H4 (cell line): Measurements from ENCODE around the gene TSPAN10. TPM values are rescaled to one million over a fixed set of nuclear protein-coding genes. Genes with fewer than 3 reads are reported as not detected.
"Not testable (repeated sequence)": the region's sequence is repeated elsewhere in the genome, so short reads cannot be mapped to it uniquely, and the experiment has no call there.

Experiments
- DNase-seq: peaks from one replicate; pipeline ENCODE4 v3.0.0-alpha.2; 2015; ENCODE audit warnings: low spot score
- total RNA-seq: library from RNA; depleted of rRNA; stranded (reverse); fragments of >200 nt; shearing (Covaris generic); gene quantifications from 2 replicates; pipeline ENCODE4 v1.2.3, GENCODE V29; 2014

Gene TSPAN10
- total RNA-seq, 1 experiment from 2014 or later, result 0.06 TPM

DNA sequence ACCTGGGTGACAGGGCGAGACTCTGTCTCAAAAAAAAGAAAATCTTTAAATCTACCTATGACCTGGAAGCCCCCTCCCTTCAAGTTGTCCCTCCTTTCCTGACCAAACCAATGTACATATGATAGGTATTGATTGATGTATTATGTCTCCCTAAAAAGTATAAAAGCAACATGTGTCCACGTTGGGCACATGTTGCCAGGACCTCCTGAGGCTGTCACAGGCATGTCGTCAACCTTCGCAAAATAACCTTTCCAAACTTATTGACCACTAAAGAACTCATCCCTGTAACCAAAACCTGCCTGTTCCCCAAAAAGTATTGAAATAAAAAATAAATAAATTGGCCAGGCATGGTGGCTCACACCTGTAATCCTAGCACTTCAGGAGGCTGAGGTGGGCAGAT is 25.0 kb downstream of the TSPAN10 start:
- DNase-seq, result no peak

DNA sequence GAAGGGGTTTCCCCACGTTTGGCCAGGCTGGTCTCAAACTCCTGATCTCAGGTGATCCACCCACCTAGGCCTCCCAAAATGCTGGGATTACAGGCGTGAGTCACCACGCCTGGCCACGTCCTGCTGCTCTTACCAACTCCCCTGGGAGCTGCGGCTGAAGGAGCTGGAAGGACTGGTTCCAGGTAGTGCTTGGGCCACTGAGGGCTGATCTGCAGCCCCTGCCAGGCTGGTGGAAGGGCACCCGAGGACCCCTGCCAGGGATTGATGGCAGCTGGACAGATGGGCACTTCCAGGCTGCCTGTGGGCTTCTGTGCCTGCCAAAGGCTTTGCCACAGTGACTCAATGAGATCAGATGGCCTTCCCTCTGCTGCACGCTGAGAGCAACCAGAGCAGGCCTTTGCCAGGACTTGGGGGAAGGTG is 27.1 kb downstream of the TSPAN10 start:
- no peak for DNase-seq

DNA sequence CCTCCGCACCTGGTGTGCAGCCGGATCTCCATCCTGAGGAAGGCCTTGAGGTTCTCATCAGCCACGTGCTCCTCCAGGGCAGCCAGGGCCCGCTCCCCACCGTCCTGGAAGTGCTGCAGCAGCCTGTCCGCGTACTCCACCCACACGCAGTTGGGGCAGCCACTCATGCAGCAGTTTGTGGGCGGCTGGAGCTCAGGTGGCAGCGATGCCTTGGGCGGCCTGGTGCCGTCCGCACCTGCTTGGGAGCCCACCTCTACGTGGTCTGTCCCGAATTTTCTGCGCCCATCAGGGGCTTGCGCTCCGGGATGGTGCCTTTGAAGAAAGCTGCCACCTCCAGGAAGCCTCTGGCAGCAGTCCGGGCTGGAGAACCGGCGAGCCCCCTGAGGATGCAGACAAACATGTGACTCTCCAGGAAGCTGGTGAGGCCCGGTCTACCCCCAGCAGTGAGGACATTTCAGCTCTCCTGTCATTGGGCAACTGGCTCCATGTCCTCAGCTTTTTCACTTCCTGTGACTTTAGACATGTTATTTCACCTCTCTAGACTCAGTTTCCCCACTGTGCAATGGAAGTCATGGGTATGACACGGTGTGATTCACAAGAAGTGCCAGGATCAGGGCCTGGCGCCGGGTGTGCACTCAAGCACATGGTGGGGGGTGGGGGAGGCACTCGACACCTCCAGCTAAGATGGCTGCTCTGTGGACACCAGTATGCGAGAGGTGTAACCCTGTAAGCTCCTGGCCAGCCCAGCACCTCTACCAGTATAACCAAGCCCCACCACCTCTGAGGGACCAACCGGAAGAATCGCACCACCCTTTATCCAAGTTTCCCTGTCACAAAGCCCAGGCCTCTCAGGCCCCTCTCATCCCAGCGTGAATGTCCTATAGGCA is 28.5 kb downstream of the TSPAN10 start:
- DNase-seq, result no peak

DNA sequence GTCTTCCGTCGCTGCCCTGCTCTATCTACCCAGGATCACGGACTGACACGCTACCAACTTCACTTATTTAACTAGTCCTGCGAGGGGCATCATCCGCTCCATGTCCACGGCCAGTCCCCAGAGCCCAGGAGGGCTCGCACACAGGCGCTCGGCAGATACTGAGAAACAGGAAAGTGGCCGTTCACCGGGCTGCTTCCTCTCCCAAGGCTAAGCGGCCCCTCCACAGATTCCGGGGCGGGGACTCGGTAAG is 29.0 kb downstream of the TSPAN10 start:
- DNase-seq, result no peak

DNA sequence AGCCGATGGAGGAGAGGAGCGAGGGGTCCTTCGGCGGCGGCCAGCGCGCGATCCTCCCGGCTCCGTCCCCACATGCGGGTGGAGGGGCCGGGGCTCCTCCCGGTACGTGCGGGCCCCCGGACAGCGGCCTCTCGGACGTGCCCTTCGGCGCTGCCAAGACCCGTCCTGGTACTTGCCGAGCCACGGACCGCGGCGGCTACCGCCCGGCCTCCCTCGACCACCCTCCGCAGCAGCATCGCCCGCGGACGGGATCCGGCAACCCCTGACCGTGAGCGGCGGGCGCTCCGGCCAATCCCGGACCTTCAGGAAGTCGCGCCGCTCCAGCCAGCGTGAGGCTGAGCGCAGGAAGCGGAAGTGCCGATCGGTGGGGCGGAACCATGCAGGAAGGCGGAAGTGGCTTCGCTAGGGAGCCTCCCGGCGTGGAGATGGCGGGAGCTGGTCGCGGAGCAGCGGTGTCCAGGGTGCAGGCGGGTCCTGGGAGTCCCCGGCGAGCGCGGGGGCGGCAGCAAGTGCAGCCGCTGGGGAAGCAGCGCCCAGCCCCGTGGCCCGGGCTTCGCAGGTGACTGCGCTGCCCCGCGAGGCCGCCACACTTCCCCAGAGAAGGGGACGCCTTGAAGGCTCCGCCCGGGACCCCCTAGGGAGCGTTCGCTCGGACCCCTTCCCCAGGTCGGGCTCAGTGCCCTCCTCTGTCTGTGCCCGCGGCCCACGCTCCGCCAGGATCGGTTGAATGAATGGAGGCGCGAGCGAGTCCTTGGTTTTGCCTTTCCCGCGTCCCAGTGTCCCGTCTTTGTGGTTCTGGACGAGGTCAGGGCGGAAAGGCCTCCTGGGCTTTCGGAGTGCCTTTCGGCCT is 29.6 kb downstream of the TSPAN10 start, which contains the start of the genes CCDC137 and OXLD1:
Gene CCDC137, plus strand, starts transcription at position 396 of the 850 bp plus-strand sequence. Its CDS starts 30 bp downstream, at position 426.
Gene OXLD1, minus strand, starts transcription at position 264 of the 850 bp plus-strand sequence. Its CDS starts 28 bp downstream, at position 236.
- DNase-seq, result peak; percentile 94

DNA sequence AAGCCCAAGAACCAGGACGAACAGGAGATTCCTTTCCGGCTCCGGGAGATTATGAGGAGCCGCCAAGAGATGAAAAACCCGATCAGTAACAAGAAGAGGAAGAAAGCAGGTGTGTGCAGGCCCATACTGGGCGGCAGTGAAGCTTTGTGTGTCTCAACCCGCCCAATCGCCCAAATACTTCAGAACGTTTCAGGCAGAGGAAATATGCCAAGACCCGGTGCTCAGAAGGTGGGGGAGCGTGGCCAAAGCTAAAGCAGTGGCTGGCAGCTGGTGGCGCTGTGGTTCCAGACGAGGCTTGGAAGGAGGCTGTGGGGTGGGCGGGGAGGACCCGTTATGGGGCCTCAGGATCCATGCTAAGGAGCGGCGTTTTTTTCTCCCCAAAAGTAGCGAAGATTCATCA is 30.8 kb downstream of the TSPAN10 start:
- DNase-seq, result no peak

DNA sequence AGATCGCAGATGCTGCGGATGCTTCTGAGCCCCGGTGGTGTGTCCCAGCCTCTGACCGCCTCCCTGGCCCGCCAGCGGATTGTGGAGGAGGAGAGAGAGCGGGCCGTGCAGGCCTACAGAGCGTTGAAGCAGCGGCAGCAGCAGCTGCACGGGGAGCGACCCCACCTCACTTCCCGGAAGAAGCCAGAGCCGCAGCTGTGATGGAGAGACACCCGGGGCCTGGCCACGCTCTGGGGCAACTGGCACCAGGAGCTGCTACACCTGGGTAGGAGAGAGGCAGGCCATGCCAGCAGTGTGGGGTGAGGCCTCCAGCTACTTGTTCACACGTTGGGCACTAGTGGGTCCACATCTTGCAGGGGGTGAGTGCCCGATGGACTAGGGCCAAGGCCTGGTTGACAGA is 35.5 kb downstream of the TSPAN10 start:
- no peak for DNase-seq

DNA sequence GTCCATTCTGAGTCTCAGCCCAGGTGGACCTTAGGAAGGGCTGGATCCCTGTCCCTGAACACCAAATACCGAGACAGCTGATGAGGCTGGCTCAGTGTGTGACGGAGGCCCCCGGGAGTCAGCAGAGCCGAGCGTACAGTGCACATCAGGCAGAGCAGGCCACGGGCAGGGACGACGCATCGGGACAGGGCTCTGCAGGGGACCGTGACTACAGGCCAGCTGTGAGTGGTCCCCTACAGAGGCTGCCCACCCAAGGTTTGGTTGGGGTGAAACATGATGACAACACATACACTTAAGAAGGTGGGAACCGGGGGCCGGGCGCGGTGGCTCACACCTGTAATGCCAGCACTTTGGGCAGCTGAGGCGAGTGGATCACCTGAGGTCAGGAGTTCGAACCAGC is 36.0 kb downstream of the TSPAN10 start:
- no peak for DNase-seq

DNA sequence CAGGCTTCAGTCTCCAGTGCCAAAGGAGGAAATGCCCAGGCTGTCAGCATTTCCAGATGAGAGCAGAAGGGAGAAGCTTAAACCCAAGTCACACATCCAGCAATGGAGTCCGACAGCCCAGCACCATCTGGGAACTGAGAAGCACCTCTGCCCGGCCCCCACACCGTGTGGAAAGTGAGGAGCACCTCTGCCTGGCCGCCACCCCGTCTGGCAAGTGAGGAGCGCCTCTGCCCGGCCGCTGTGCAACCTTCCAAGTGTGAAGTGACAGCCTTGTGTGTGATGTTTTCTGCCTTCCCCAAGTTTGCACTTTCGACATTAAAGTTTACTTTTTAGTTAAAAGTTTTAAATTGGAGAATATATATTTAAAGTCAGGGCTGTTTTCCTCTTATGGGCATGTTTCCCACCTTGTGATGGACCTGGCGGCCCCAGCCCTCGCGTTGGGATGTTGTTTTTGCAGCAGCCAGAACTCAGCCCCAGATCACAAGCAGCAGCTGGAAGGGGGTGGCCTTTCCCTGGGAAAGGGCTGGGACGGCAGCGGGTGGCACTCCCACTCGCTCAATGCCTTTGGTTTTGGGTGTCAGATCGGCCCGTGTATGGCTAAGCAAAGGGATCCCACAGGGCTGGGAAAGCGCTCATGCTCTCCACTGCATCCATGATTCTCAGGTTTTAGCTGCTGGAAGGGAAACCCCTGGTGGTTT is 36.7 kb downstream of the TSPAN10 start:
- no peak for DNase-seq

DNA sequence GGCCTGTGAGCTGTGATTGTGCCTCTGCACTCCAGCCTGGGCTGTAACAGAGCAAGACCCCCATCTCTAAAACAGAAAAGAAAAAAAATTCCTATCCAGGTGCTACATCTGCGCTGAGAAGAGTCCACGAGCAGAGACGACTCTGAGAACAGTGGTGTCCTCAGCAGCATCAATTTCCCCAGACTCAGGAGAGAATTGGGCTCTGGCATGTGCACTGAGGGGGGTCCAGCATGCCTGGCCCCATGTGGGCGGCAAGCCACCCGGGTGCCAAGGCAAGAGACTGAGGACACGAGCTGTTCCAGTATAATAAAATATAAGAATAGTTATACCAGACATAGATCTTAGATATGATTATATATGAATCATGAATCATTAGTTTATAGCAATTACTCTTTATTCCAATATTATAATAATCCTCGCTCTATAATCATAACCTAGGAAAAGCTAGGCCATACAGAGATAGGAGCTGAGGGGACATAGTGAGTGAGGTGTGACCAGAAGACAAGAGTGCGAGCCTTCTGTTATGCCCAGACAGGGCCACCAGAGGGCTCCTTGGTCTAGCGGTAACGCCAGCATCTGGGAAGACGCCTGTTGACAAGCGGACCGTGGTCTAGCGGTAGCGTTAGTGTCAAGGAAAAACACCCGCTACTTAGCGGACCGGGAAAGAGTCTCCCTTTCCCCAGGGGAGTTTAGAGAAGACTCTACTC is 38.7 kb downstream of the TSPAN10 start:
- DNase-seq, result not testable (repeated sequence)

DNA sequence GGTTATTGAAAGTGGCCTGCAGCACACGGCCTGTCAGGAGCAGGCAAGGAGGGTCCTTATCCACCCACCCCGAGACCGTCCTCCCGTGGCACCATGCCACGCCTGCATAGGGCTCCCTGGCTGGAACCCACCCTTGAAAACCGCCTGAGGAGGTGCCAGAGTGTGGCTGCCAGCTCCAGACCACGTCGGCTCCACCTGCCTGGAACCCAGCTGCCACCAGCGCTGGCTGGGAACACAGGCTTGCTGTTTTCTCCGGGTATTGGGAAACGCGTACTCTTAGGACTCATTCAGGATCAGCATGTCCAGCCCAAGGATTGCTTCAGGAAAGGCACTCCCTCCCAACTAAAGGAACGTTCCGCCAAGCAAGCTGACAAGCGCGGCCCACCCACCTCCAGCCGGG is 39.9 kb downstream of the TSPAN10 start:
- no peak for DNase-seq

DNA sequence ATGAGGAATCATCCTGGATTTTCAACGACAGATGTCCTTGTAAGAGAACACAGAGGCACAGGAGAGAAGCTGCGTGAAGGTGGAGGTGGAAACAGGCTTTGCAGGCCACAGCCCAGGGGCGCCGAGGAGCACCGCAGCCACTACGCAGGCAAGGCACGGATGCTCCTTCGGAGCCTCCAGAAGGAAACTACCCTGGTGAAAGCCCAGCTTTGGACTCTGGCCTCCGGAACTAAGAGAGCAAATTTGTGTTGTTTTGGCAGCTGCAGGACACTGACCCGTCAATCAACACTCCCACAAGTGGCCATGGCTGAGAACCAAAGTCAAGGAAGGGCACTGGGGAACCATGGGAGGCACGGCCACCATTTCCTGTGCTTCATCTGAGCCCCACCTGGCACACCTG is 43.2 kb downstream of the TSPAN10 start:
- DNase-seq, result no peak

DNA sequence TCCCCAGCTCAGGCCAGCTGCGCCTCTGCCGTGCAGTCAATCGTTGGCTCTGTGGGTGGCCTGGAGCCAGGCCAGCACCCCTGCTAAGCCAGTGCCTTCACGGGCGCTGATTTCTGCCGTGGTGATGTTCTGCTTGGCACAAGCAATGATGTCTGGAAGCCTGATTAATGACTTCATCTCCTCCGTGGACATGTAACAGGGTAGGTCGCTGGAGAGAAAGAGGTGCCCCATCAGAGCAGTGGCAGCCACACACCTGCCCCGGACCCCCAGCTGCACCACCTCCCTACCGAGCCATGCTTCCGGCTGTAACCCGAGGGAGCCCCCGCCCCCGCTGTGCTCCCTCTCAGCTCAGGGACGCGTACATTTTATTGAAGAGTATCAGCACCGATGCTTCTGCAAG is 44.7 kb downstream of the TSPAN10 start:
- no peak for DNase-seq

DNA sequence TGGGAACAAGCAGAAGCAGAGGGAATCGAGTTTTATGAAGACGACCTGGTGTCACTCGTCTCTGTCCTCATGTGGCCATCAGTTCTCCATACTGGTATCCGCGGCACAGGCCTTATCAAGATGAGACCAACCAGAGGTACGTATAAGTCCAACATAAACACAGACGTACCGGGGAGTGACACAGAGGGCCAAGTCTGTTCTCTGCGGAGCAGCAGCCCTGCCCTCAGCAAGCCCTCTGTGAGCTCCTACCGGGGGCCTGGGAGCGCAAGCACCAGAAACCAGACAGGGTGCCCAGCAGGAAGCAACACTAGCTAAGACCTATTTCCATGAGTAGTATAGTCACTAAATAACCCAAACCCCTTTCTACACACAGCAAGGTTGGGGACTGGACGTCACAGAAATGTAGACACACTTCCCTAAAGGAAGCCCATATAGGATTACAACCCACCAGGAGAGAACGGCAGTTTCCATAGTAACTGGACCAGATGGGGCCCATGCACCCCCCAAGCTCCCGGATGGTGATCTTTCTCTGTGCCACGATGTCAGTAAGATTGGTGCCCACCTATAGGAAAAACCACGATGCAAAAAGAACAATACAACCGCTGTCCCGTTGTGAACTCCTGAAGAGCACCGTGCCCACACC is 45.7 kb downstream of the TSPAN10 start:
- no peak for DNase-seq

DNA sequence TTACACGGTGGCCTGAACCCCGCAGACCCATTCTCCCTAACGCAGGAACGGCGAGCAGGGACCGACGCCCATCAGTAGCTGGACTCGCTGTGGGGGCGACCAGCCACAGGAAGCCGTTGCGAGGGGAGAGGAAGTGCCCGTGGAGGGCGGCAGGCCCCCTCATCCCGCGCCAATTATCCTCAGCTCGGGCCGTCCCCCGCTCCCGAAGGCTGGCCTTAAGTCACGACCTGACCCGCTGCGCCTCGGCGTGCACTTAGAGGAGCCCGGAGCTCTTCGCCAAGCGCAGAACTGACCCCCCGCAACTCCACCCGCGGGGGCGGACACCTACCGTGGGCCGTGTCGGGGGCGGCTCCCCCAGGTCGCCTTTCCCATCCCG is 46.2 kb downstream of the TSPAN10 start:
- DNase-seq, result no peak

DNA sequence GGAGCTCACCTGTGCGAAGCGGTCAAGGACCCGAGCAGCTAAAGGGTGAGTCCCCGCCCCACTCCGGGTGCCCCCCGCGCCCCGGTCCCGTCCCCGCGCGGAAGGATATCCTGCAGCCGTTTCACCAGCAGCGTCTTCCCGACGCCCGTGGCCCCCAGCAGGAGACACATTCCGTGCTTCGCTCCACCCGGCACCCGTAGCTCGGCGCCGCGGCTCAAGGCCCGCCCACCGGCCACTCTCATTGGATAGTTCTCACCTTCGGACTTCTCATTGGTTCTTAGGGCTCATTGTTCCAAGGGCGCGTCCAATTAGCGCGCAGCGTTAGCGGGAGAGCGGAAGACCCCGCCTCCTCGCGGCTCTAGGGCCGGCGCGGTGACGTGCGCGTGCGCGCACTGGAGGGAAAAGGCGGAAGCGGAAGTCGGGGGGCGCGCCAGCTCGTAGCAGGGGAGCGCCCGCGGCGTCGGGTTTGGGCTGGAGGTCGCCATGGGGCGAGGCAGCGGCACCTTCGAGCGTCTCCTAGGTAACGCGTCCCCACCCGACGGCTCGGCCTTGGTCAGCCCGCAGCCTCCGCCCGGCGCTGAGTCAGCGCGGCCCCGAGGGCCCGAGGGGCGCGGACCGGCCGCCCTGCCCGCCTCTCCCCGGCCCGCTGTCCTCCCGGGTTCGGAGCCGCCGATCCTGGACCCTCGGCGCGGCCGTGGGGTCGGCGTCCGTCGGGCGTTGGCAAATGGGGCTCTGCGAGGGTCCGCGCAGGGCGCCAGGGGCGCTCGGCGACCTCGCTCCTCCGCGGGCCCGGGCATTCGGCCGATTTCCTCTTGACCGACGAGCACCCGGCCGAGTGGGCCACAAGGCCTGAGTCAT is 46.8 kb downstream of the TSPAN10 start, which contains the start of the genes ARL16 and HGS:
Gene ARL16, minus strand, starts transcription at position 214 of the 858 bp plus-strand sequence. Its CDS starts 44 bp downstream, at position 170.
Gene HGS, plus strand, starts transcription at position 428 of the 858 bp plus-strand sequence. Its CDS starts 56 bp downstream, at position 484.
- DNase-seq, result peak; percentile 98

DNA sequence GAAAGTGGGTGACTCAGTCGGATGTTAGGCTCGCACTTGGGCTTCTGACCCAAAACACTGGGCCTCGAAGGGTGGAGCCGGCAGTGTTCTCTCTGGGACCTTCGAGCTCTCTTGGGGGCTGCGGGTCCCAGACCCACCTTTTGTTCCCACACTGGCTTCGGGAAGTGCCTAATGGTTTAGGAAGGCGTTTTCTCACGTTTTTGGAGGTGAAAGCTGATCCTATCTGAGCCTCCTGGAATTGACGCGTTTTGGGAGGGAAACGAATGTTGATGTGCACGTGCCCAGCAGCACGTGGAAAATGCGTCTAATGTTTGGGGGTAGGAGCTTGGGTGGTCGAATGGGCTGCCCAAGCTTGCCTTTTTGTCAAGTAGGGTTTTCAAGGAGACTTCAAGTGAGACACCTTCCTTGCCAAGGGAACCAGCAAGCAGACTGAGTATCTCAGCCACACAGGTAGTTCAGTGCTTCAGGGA is 47.5 kb downstream of the TSPAN10 start:
- no peak for DNase-seq

DNA sequence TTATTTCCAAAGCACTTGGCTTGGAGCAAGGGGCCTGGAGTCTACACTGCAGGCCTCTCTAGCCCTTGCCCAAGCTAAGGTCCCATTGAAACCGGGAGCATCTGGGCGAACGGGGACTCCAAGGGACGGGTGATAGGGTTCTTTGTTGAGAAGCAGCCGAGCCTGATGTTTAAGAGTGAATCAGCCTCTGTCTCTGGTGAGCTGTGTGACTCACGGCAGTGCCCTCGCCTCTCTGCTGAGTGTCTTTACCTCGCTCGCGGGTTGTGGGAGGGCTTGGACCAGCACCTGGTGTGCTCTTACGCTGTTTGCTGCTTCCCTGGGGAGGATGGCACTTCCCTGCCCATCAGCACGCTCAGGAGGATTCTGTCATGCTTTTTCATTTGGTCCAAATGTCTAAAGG is 48.1 kb downstream of the TSPAN10 start:
- no peak for DNase-seq

DNA sequence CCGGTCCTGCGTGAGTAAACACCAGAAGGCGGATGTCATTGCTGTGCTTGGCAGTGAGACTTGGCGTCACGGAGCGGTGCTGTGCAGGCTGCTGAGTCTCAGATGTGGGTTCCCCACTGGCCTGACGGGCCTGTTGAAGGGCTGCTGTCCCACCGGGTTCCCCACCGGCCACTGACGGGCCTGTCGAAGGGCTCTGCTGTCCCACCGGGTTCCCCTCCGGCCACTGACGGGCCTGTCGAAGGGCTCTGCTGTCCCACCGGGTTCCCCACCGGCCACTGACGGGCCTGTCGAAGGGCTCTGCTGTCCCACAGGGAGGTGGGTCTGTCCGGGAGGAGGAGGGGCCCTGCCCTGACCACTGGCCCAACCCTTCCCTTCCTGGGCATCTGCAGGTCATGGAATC is 49.6 kb downstream of the TSPAN10 start:
- no peak for DNase-seq
